Hematopoietic multipotent progenitor cell (in vitro differentiated cells): ENCODE results near the gene PID1. TPM values are rescaled to one million over a fixed set of nuclear protein-coding genes. Genes with fewer than 3 reads are reported as not detected.

Experiments
- DNase-seq, 3 donors: peaks; one replicate each; pipeline ENCODE4 v3.0.0-alpha.2; 2011 to 2015; ENCODE audit warnings: low read depth in 2 of 3, low spot score in 2 of 3
- small RNA-seq: library from RNA; depleted of rRNA; stranded (forward); fragments of <200 nt; gene quantifications from one replicate; pipeline ENCODE3, GENCODE V24; 2012
- total RNA-seq: library from RNA; depleted of rRNA; stranded (reverse); fragments of >200 nt; gene quantifications from one replicate; pipeline ENCODE4 v1.2.3, GENCODE V29; 2012

PID1 gene
- total RNA-seq, 1 donor = not detected

DNA sequence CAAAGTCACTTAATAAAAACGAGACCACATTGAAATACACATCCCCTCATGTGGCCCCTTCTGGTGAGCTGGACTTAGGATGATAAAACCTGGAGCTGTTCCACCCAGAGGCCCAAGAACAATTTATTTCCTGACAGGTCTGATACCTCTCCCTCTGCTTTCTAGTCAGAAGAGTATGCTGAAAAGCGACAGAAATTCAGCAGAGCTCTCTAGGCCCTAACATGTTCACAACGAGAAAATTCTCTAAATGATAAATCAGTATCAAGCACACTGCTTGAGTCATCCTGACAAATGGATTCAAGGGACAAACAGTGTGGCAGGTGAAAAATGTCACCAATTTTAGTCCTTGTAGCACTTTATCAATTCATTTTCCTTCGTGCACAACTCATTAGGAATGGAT, 233.5 kb downstream of the PID1 start:
- DNase-seq = no peak

DNA sequence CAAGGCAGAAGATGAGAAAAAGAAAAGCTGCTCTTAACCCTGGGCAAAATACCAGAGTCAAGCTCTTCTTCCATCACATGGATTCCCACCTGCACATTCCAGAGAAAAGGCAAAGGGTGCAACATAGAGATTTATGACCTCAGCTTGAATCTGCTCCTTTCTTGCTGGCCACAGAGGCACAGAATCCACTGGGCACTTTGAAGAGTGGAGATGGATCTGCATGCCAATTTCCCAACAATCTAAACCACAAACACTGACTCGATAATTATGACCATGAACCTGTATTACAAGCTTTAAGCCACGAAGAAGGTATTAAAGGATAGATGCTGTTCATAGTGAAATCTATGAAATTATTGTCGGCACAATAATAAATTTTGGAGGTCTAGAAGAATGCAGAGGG, 237.3 kb downstream of the PID1 start:
- no peak for DNase-seq

DNA sequence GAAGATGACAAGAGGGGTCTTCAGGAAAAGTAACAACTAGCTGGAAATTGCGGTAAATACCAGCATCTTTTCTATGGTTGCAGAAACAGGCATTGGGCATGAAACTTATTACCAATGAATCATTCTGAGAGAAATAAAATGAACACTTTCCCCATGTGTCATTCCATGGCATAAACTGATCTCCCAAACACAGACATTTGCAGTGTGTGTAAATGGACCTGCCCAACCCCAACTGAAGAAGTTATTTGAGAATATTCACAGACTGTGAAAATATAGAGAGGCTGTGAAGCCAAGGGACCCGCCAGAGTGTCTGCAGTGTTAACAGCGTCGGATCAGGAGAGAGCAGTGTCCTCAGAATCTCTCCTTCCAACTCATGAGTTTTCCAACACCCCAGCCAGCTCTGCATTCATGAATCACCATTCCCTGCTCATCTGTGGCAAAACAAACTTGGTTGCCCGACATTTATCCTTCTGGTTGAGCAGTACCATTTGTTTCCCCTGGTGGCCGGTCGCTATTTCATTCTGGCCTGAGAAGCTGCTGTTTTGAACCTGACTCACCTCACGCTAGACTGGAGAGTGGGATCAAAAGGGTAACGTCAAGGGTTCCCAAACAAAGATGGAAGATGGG, 238.4 kb downstream of the PID1 start:
- no peak for DNase-seq

GRCh38 chr2:229027353-229028105, 243.6 kb downstream of the PID1 start:
- no peak for DNase-seq

GRCh38 chr2:229025653-229026052, 245.4 kb downstream of the PID1 start:
- DNase-seq = no peak

GRCh38 chr2:229022652-229023051, 248.4 kb downstream of the PID1 start:
- no peak for DNase-seq

DNA sequence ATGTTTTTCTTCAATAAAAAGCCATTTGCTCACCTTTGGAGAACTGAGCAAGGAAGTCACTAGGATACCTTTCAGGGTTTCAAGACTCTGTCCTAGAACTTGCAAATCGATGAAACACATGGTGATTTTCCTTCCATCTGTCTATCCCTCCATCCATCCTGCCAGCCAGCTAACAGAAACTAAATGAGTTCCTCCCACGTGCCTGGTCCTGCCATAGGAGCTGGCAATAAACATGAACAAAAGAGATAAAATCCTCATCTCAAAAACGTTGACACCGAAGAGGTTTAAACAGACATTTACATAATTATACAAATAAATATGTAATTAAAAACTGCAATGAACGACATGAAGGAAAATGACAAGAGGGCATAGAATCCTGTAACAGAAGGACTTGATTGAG, 249.0 kb downstream of the PID1 start:
- no peak for DNase-seq

DNA sequence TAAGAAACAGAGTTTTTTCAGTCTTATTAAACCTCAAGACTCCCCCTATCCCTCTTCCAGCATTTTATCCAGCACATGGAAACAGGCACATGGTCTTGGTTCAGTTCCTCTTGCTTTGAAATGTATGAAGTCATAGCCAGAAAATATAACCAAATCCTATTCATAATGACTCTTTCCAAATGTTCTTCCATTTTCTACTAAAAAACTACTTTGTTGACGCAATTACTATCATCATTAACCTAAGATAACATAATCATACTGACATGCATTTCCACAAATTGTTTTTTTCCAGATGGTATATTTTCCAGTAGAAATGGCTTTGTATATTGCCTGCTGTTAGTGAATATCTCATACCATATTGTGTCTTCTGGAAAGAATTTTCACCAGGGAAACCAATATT, 261.3 kb downstream of the PID1 start:
- no peak for DNase-seq

DNA sequence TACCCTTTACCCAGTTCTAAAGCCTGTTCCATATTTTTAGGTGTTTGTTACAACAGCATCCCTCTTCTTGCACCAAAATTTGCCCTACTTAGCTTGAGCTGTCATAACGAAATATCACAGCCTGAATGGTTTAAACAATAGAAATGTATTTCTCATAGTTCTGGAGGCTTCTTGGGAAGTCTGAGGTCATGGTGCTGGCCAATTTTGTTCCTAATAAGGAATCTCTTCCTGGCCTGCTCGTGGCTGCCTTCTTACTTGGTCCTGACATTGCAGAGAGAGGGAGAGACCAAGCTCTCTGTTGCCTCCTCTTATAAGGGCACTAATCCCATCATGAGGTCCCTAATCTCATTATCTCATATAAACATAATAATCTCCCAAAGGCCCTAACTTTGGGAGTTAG, 267.8 kb downstream of the PID1 start:
- DNase-seq = no peak

DNA sequence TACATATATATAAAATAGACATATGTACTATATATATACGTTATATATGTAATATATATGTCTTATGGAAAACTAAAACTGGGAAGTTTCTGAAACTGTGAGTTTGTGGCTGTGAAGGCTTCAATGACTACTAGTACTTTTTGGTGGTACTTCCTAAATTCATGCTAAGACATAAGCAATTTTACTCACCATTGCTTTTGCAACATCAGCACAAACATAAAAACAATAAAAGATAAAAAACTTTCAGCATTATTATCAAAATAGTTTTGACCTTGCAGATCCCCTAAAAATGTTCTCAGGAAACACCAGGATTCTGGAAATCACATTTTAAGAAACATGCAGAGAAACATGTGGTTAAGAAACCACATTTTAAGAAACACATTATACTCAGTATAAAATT, 269.9 kb downstream of the PID1 start:
- no peak for DNase-seq

DNA sequence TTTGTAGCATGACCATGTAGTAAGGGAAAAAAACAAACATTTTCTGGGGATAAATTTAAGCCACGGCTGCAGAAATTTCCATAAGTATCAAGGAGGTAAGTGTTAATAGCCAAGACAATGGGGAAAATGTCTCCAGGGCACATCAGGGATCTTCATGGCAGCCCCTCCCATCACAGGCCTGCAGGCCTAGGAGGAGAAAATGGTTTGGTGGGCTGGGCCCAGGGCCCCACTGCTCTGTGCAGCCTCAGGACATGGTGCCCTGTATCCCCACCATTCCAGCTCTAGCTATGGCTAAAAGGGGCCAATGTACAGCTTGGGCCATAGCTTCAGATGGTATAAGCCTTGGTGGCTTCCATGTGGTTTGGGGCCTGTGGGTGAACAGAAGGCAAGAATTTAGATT, 271.8 kb downstream of the PID1 start:
- no peak for DNase-seq

- no peak for DNase-seq
Observed at GRCh38 chr2:228988786-228989185, 282.3 kb downstream of the PID1 start.

DNA sequence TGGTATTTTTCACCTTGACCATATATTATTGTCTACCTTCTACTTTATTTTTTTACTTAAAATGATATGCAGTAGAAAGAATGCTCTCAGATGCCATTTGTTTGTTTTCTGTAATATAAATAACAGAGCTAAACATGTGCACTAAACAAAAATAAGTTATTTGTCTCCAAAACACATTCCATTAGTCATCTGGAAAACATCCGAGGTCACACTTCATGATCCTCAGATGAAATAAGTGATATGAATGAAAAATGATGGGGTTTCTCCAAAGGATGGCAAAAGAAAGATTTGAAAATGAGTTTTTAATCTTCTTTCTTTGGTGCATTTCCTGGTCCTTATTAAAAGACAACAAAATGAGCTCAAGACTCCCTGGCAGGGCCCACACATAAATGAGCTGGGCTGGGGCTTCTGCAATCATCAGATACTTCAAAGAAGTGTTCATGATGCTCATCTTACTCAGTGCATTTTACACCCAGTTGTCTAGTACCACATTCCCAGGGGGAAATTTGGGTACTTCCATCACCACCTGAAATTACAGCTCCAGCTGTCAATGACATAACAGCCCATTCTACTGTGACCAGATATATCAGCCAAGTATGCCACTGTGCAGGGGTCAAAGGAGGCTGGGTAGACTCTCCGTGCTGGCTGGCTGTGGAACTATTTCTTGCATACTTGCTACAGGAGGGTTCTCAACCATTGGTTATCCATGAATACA, 283.5 kb downstream of the PID1 start:
- DNase-seq = no peak

DNA sequence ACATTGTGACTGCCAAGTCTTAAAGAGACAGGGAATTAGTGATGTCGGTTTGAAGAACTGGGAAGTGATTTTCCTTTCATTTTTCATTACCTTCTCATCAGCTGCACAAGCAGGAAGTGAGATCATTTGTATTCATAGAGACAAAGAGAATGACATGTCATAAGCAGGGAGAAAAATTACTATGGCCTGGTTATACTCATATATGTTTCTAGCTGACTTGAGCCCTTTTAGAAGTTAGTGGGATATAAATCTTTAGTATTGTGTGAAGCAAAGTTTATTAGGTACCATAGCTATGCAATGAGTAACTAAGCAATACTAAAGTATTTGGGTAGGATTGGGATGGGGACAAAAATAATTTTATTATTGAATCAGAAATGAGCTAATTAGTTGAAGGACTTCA, 284.1 kb downstream of the PID1 start:
- no peak for DNase-seq

- no peak for DNase-seq
Observed at GRCh38 chr2:228983700-228984099, 287.4 kb downstream of the PID1 start.

DNA sequence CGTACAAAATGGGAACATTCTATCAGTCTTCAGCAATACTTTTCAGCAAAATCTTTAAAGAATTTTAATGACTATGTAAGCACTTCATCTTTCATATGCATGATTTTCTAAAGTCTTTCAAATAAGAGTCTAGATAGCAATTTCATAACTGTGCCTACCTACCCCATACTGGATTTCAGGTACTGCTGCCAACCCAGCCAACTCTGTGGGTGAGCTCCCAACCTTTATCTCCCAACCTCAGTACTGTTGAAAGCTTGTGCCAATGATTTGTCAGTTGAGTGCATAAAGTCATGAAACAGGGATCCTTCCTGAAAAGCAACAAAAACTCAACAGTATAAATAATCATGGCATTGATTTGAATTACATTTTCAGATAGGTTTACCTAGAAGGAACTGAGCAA, 296.9 kb downstream of the PID1 start:
- DNase-seq = no peak

Small RNA genes lying within 50 kb of the gene (small RNA-seq; reads per million reads assigned to genes)
- not detected for gene RN7SKP283
